ENCODE measurements around the gene PRIMPOL. TPM values are rescaled to one million over a fixed set of nuclear protein-coding genes. Genes with fewer than 3 reads are reported as not detected.
"Not testable (repeated sequence)": the region's sequence is repeated elsewhere in the genome, so short reads cannot be mapped to it uniquely, and the experiment has no call there.

The PRIMPOL gene
- total and polyA plus RNA-seq, 9 of the 15 experiments (the other 6 are each of a cell fraction or from before 2014, with no cell fraction given): 11.0 to 32.0 (median 16.1) TPM

- no peak for TF ChIP-seq PATZ1 (CRISPR knock-in tag; IDR thresholded peaks at IDR 0.05; ENCODE audit: borderline replicate concordance)
- TF ChIP-seq GABPB1 (CRISPR knock-in tag; IDR thresholded peaks at IDR 0.05): no peak
- no peak for TF ChIP-seq ATF6 (CRISPR knock-in tag; IDR thresholded peaks at IDR 0.05)
- no peak for TF ChIP-seq DDX20 (tag; IDR thresholded peaks at IDR 0.05; ENCODE audit: low read depth)
Measured at GRCh38 chr4:184621518-184621917, 28.0 kb upstream of the PRIMPOL start (continued).

GRCh38 chr4:184624504-184624903 lies 25.0 kb upstream of the PRIMPOL start:
- H3K27ac ChIP-seq (ENCODE audit: extremely low read depth, low read depth, low read length); H3K4me1 ChIP-seq (replicated peaks in 1 of 2; ENCODE audit: control insufficient read depth in 2 of 2, insufficient read depth in 2 of 2, low read length in 2 of 2); FAIRE-seq; intact Hi-C loops (cut with micrococcal nuclease); H2AFZ ChIP-seq (ENCODE audit: low read depth, low read length); BruUV-seq (replicated peaks); DNase-seq (ENCODE audit: extremely low read depth in 1 of 4, low spot score in 3 of 4); H3K27me3 ChIP-seq (ENCODE audit: control insufficient read depth in 2 of 2, insufficient read depth in 2 of 2, low read length in 2 of 2); H4K20me1 ChIP-seq (replicated peaks; ENCODE audit: control insufficient read depth, insufficient read depth, low read length); CTCF ChIA-PET (ENCODE audit: low intra/inter-chr PET ratio); H3K9ac ChIP-seq (ENCODE audit: insufficient read depth in 1 of 2, low read depth in 2 of 2, low read length in 2 of 2); H3K9me1 ChIP-seq (ENCODE audit: control insufficient read depth, insufficient read depth, low read length); in situ Hi-C loops (cut with MboI); H3K4me3 ChIP-seq; H3K4me2 ChIP-seq (ENCODE audit: insufficient read depth, low read length); ATAC-seq; H3K79me2 ChIP-seq (ENCODE audit: control insufficient read depth, insufficient read depth, low read length); H3K9me3 ChIP-seq (replicated peaks; ENCODE audit: control insufficient read depth, insufficient read depth, low read depth, low read length): not testable (repeated sequence)
- peaks cover 19% of the 10 kb centered on the region for H3K36me3 ChIP-seq (ENCODE audit: control insufficient read depth, insufficient read depth, low read length)
- POLR2A ChIA-PET: interaction anchor here (0.6 kb wide), 1 partner anchor 208 kb away, joined by 3 read pairs; no protein-coding TSS in a partner anchor
- WGBS (ENCODE audit: insufficient coverage, low coverage, missing lambda C conversion rate): 88% methylated on average over 3 of the region's 3 CpGs

Data from K562 (cell line).